WTC11 (cell line): ENCODE data around the gene COX4I1. TPM values are rescaled to one million over a fixed set of nuclear protein-coding genes. Genes with fewer than 3 reads are reported as not detected.

ENCODE experiments used
- ATAC-seq: fragments of 200-7000 bp; cut with Tn5 transposase; 2 replicates; pipeline ENCODE4 v1.10.0; 2021; ENCODE audit warnings: mild to moderate bottlenecking, moderate library complexity
- CTCF ChIA-PET: fragments of 300-600 bp; sonication (Branson Sonifier 250); formaldehyde crosslinking; loops from one replicate; lab custom pipeline; 2021; ENCODE audit warnings: antibody characterized with exemption; lab: Charles Lee
- POLR2A ChIA-PET: fragments of 350-600 bp; sonication (Branson Sonifier 250); formaldehyde crosslinking; loops from one replicate; lab custom pipeline; 2021; ENCODE audit warnings: antibody characterized with exemption; lab: Charles Lee
- DNase-seq: peaks from one replicate; pipeline ENCODE4 v3.0.0; 2021; ENCODE audit warnings: low spot score
- H3K27ac Mint-ChIP-seq: 2 replicates; pipeline ENCODE4 v1.8.0; 2021; ENCODE audit warnings: mixed read lengths
- H3K27me3 Mint-ChIP-seq: 2 replicates; pipeline ENCODE4 v1.8.0; 2021; ENCODE audit warnings: low read depth, mild to moderate bottlenecking, moderate library complexity, mixed read lengths
- H3K36me3 Mint-ChIP-seq: 2 replicates; pipeline ENCODE4 v1.8.0; 2021; ENCODE audit warnings: mixed read lengths
- H3K4me1 Mint-ChIP-seq: 2 replicates; pipeline ENCODE4 v1.8.0; 2022; ENCODE audit warnings: mixed read lengths
- H3K4me3 Mint-ChIP-seq: 2 replicates; pipeline ENCODE4 v1.8.0; 2021; ENCODE audit warnings: mild to moderate bottlenecking, moderate library complexity, mixed read lengths
- H3K9me3 Mint-ChIP-seq: 2 replicates; pipeline ENCODE4 v1.8.0; 2021; ENCODE audit warnings: mixed read lengths
- ATF1 ChIP-seq: sonication (generic); formaldehyde crosslinking; IDR thresholded peaks from 2 replicates; pipeline ENCODE4 v1.8.1; 2023; ENCODE audit warnings: mild to moderate bottlenecking, moderate library complexity, missing genetic modification reagents
- CREM ChIP-seq: sonication (generic); formaldehyde crosslinking; IDR thresholded peaks from 2 replicates; pipeline ENCODE4 v1.8.1; 2022; ENCODE audit warnings: mild to moderate bottlenecking, missing genetic modification reagents, moderate library complexity
- EMX1 ChIP-seq: fragments of 250-450 bp; sonication (Bioruptor Pico); IDR thresholded peaks from 2 replicates; pipeline ENCODE4 v1.8.0; 2021; ENCODE audit warnings: mild to moderate bottlenecking
- ETV6 ChIP-seq: sonication (generic); formaldehyde crosslinking; IDR thresholded peaks from 2 replicates; pipeline ENCODE4 v1.8.1; 2022; ENCODE audit warnings: mild to moderate bottlenecking, missing genetic modification reagents
- FOXP1 ChIP-seq: sonication (generic); formaldehyde crosslinking; IDR thresholded peaks from 2 replicates; pipeline ENCODE4 v1.8.0; 2022; ENCODE audit warnings: missing genetic modification reagents, mild to moderate bottlenecking, moderate library complexity, borderline replicate concordance
- FOXP4 ChIP-seq: sonication (generic); formaldehyde crosslinking; IDR thresholded peaks from 2 replicates; pipeline ENCODE4 v1.8.0; 2022; ENCODE audit warnings: mild to moderate bottlenecking, missing genetic modification reagents
- GABPB1 ChIP-seq: sonication (generic); formaldehyde crosslinking; IDR thresholded peaks from 2 replicates; pipeline ENCODE4 v1.8.1; 2023; ENCODE audit warnings: mild to moderate bottlenecking, missing genetic modification reagents
- GTF2I ChIP-seq: fragments of 250-450 bp; sonication (Bioruptor Pico); conservative IDR thresholded peaks from 2 replicates; pipeline ENCODE4 v1.4.0; 2021; ENCODE audit warnings: mild to moderate bottlenecking
- JAZF1 ChIP-seq: fragments of 250-450 bp; sonication (Bioruptor Pico); IDR thresholded peaks from 2 replicates; pipeline ENCODE4 v1.9.0; 2021; ENCODE audit warnings: moderate library complexity, mild to moderate bottlenecking, inconsistent platforms
- KAT7 ChIP-seq: sonication (generic); formaldehyde crosslinking; IDR thresholded peaks from 2 replicates; pipeline ENCODE4 v1.8.1; 2023; ENCODE audit warnings: missing genetic modification reagents, mild to moderate bottlenecking, borderline replicate concordance
- NFATC4 ChIP-seq: fragments of 250-450 bp; sonication (Bioruptor Pico); IDR thresholded peaks from 2 replicates; pipeline ENCODE4 v1.9.0; 2021; ENCODE audit warnings: mild to moderate bottlenecking
- NFYB ChIP-seq: sonication (generic); formaldehyde crosslinking; conservative IDR thresholded peaks from 2 replicates; pipeline ENCODE4 v1.8.0; 2022; ENCODE audit warnings: low read depth, missing genetic modification reagents
- TEAD4 ChIP-seq: sonication (generic); formaldehyde crosslinking; IDR thresholded peaks from 2 replicates; pipeline ENCODE4 v1.8.0; 2022; ENCODE audit warnings: mild to moderate bottlenecking, missing genetic modification reagents
- USF1 ChIP-seq: sonication (generic); formaldehyde crosslinking; IDR thresholded peaks from 2 replicates; pipeline ENCODE4 v1.8.0; 2022; ENCODE audit warnings: mild to moderate bottlenecking, missing genetic modification reagents
- ZNF138 ChIP-seq: sonication (generic); formaldehyde crosslinking; conservative IDR thresholded peaks from 2 replicates; pipeline ENCODE4 v1.8.1; 2022; ENCODE audit warnings: mild to moderate bottlenecking, moderate library complexity, missing genetic modification reagents
- ZNF219 ChIP-seq: sonication (generic); formaldehyde crosslinking; IDR thresholded peaks from 2 replicates; pipeline ENCODE4 v1.8.0; 2023; ENCODE audit warnings: missing genetic modification reagents, mild to moderate bottlenecking, borderline replicate concordance
- ZNF423 ChIP-seq: fragments of 250-450 bp; sonication (Bioruptor Pico); IDR thresholded peaks from 2 replicates; pipeline ENCODE4 v2.1.2; 2022; ENCODE audit warnings: mild to moderate bottlenecking, moderate library complexity
- ZSCAN18 ChIP-seq: fragments of 250-450 bp; sonication (Bioruptor Pico); IDR thresholded peaks from 2 replicates; pipeline ENCODE4 v2.1.2; 2022; ENCODE audit warnings: mild to moderate bottlenecking, moderate library complexity
- total RNA-seq: library from RNA; stranded (reverse); gene quantifications from 3 replicates; pipeline ENCODE4 v1.2.3, GENCODE V29; 2021
- TF ChIP-seq, protein P1 (sequence below): sonication (generic); formaldehyde crosslinking; conservative IDR thresholded peaks from 2 replicates; pipeline ENCODE4 v1.8.1; 2023; ENCODE audit warnings: mild to moderate bottlenecking, low read depth, missing genetic modification reagents, moderate library complexity
- TF ChIP-seq, protein P2 (sequence below): sonication (generic); formaldehyde crosslinking; IDR thresholded peaks from 2 replicates; pipeline ENCODE4 v1.8.1; 2023; ENCODE audit warnings: mild to moderate bottlenecking, missing genetic modification reagents, moderate library complexity
- TF ChIP-seq, protein P3 (sequence below): sonication (generic); formaldehyde crosslinking; IDR thresholded peaks from 2 replicates; pipeline ENCODE4 v1.8.1; 2022; ENCODE audit warnings: low read depth, missing genetic modification reagents, borderline replicate concordance
- TF ChIP-seq, protein P4 (sequence below): sonication (generic); formaldehyde crosslinking; IDR thresholded peaks from 2 replicates; pipeline ENCODE4 v1.8.1; 2023; ENCODE audit warnings: mild to moderate bottlenecking, missing genetic modification reagents, moderate library complexity

The COX4I1 gene
- total RNA-seq, 1 experiment from 2014 or later: 618 TPM

GRCh38 chr16:85826686-85827247, 27.3 kb downstream of the COX4I1 start (continued):
- no peak for TF ChIP-seq ETV6 (CRISPR knock-in tag)
- TF ChIP-seq, protein P1, sequence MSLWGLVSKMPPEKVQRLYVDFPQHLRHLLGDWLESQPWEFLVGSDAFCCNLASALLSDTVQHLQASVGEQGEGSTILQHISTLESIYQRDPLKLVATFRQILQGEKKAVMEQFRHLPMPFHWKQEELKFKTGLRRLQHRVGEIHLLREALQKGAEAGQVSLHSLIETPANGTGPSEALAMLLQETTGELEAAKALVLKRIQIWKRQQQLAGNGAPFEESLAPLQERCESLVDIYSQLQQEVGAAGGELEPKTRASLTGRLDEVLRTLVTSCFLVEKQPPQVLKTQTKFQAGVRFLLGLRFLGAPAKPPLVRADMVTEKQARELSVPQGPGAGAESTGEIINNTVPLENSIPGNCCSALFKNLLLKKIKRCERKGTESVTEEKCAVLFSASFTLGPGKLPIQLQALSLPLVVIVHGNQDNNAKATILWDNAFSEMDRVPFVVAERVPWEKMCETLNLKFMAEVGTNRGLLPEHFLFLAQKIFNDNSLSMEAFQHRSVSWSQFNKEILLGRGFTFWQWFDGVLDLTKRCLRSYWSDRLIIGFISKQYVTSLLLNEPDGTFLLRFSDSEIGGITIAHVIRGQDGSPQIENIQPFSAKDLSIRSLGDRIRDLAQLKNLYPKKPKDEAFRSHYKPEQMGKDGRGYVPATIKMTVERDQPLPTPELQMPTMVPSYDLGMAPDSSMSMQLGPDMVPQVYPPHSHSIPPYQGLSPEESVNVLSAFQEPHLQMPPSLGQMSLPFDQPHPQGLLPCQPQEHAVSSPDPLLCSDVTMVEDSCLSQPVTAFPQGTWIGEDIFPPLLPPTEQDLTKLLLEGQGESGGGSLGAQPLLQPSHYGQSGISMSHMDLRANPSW (CRISPR knock-in tag): no peak
- TF ChIP-seq NFATC4 (CRISPR knock-in tag): no peak
- TF ChIP-seq NFYB (CRISPR knock-in tag): no peak
- TF ChIP-seq, protein P2, sequence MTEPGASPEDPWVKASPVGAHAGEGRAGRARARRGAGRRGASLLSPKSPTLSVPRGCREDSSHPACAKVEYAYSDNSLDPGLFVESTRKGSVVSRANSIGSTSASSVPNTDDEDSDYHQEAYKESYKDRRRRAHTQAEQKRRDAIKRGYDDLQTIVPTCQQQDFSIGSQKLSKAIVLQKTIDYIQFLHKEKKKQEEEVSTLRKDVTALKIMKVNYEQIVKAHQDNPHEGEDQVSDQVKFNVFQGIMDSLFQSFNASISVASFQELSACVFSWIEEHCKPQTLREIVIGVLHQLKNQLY (CRISPR knock-in tag): no peak
- no peak for TF ChIP-seq EMX1 (CRISPR knock-in tag)
- TF ChIP-seq JAZF1 (CRISPR knock-in tag): no peak
- TF ChIP-seq ATF1 (CRISPR knock-in tag): no peak
- no peak for TF ChIP-seq ZNF423 (CRISPR knock-in tag)
- TF ChIP-seq FOXP1 (CRISPR knock-in tag): no peak
- no peak for TF ChIP-seq TEAD4

- CTCF ChIA-PET: no interaction called here
- Mint-ChIP-seq H3K27me3 (peaks cover 11% of the 10 kb centered on the region), H3K4me3 (no peak overlapping the region), H3K36me3 (peaks cover 5% of the 10 kb centered on the region; the same call in 1 of the 2 replicates), H3K27ac (no peak overlapping the region), H3K9me3 (peaks cover 16% of the 10 kb centered on the region), H3K4me1 (no peaks in the 10 kb centered on the region)
- no peak for DNase-seq
- POLR2A ChIA-PET: no interaction called here
- TF ChIP-seq, protein P3, sequence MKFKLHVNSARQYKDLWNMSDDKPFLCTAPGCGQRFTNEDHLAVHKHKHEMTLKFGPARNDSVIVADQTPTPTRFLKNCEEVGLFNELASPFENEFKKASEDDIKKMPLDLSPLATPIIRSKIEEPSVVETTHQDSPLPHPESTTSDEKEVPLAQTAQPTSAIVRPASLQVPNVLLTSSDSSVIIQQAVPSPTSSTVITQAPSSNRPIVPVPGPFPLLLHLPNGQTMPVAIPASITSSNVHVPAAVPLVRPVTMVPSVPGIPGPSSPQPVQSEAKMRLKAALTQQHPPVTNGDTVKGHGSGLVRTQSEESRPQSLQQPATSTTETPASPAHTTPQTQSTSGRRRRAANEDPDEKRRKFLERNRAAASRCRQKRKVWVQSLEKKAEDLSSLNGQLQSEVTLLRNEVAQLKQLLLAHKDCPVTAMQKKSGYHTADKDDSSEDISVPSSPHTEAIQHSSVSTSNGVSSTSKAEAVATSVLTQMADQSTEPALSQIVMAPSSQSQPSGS (CRISPR knock-in tag): no peak
- TF ChIP-seq KAT7 (CRISPR knock-in tag): no peak
- TF ChIP-seq, protein P4, sequence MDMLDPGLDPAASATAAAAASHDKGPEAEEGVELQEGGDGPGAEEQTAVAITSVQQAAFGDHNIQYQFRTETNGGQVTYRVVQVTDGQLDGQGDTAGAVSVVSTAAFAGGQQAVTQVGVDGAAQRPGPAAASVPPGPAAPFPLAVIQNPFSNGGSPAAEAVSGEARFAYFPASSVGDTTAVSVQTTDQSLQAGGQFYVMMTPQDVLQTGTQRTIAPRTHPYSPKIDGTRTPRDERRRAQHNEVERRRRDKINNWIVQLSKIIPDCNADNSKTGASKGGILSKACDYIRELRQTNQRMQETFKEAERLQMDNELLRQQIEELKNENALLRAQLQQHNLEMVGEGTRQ: no peak
- no peak for TF ChIP-seq ZSCAN18
- TF ChIP-seq GTF2I (CRISPR knock-in tag): no peak
- TF ChIP-seq CREM (CRISPR knock-in tag): no peak
- TF ChIP-seq GABPB1 (CRISPR knock-in tag): no peak
- no peak for TF ChIP-seq FOXP4 (CRISPR knock-in tag)
- no peak for TF ChIP-seq ZNF219 (CRISPR knock-in tag)
- TF ChIP-seq ETV6 (CRISPR knock-in tag): no peak
- no peak for TF ChIP-seq USF1 (CRISPR knock-in tag)
- no peak for TF ChIP-seq ZNF138 (CRISPR knock-in tag)
- TF ChIP-seq, protein P2 (CRISPR knock-in tag): no peak
- ATAC-seq: no peak
Observed at GRCh38 chr16:85828166-85828565, 28.7 kb downstream of the COX4I1 start.
